CD14-positive monocyte (primary cell): Measurements from ENCODE around the gene TIMM9. TPM values are rescaled to one million over a fixed set of nuclear protein-coding genes. Genes with fewer than 3 reads are reported as not detected.

Experiments used
- DNase-seq, 3 donors: peaks; one replicate each; pipeline ENCODE4 v3.0.0-alpha.2; 2011 to 2022
- H2AFZ ChIP-seq: 2 replicates; pipeline ENCODE4 v1.6.0; 2012; ENCODE audit warnings: mild to moderate bottlenecking, low read depth, low read length, inconsistent platforms; ENCODE audit not compliant: insufficient read depth, poor library complexity, severe bottlenecking
- H3K27ac ChIP-seq, 2 donors: 1 replicate in 1 of 2; 2 replicates in 1 of 2; pipeline ENCODE4 v1.5.1; 2012 to 2013; ENCODE audit warnings: low read length in 2 of 2, control low read depth in 1 of 2, inconsistent platforms in 1 of 2, low read depth in 1 of 2, mild to moderate bottlenecking in 1 of 2
- H3K27me3 ChIP-seq, 2 donors: one replicate each; pipeline versions ENCODE4 v1.6.0 to v1.6.1; 2011 to 2013; ENCODE audit warnings: low read length in 2 of 2; ENCODE audit not compliant: control insufficient read depth in 2 of 2, insufficient read depth in 2 of 2
- H3K36me3 ChIP-seq, 2 donors: replicated peaks in 1 of 2; 1 replicate in 1 of 2; 2 replicates in 1 of 2; pipeline versions ENCODE4 v1.5.1 to v1.6.1; 2012 to 2013; ENCODE audit warnings: low read length in 2 of 2, control low read depth in 1 of 2, inconsistent platforms in 1 of 2, mild to moderate bottlenecking in 1 of 2; ENCODE audit not compliant: insufficient read depth in 2 of 2, control insufficient read depth in 1 of 2
- H3K4me1 ChIP-seq, 2 donors: 1 replicate in 1 of 2; 2 replicates in 1 of 2; pipeline versions ENCODE4 v1.5.1 to v1.6.1; 2012 to 2013; ENCODE audit warnings: low read length in 2 of 2, control low read depth in 1 of 2, inconsistent platforms in 1 of 2, mild to moderate bottlenecking in 1 of 2, moderate library complexity in 1 of 2; ENCODE audit not compliant: insufficient read depth in 2 of 2, control insufficient read depth in 1 of 2
- H3K4me2 ChIP-seq: replicated peaks from 2 replicates; pipeline ENCODE3; 2012; ENCODE audit warnings: low read length, moderate library complexity, mild to moderate bottlenecking; ENCODE audit not compliant: poor library complexity, severe bottlenecking; ENCODE audit errors: extremely low read depth
- H3K4me3 ChIP-seq, 3 experiments: fragments of 200-600 bp in 1 of 3; sonication (generic) in 1 of 3; replicated peaks in 1 of 3; 1 replicate in 2 of 3; 2 replicates in 1 of 3; pipeline ENCODE4 v1.5.1; 2011 to 2013; ENCODE audit warnings: low read length in 3 of 3, mild to moderate bottlenecking in 3 of 3, control low read depth in 2 of 3, low read depth in 2 of 3, inconsistent platforms in 1 of 3, moderate library complexity in 1 of 3
- H3K79me2 ChIP-seq: 2 replicates; pipeline ENCODE4 v1.6.0; 2012; ENCODE audit warnings: mild to moderate bottlenecking, control low read depth, inconsistent platforms, low read length, moderate library complexity; ENCODE audit not compliant: insufficient read depth
- H3K9ac ChIP-seq: 2 replicates; pipeline ENCODE4 v1.6.0; 2017; ENCODE audit warnings: low read length, mild to moderate bottlenecking; ENCODE audit not compliant: insufficient read depth, poor library complexity, severe bottlenecking
- H3K9me3 ChIP-seq, 2 donors: replicated peaks in 1 of 2; 1 replicate in 1 of 2; 2 replicates in 1 of 2; pipeline versions ENCODE4 v1.5.1 to v1.6.1; 2012 to 2013; ENCODE audit warnings: low read length in 2 of 2, control low read depth in 1 of 2; ENCODE audit not compliant: control insufficient read depth in 1 of 2, insufficient read depth in 1 of 2
- H4K20me1 ChIP-seq: 2 replicates; pipeline ENCODE4 v1.6.0; 2012; ENCODE audit warnings: mild to moderate bottlenecking, low read length, control low read depth, moderate library complexity; ENCODE audit not compliant: insufficient read depth
- H3K27ac Mint-ChIP-seq, 7 donors: one replicate each; pipeline ENCODE4 v1.8.0; 2020; ENCODE audit warnings: mild to moderate bottlenecking in 7 of 7, mixed read lengths in 7 of 7, moderate library complexity in 6 of 7, inconsistent platforms in 2 of 7
- H3K27me3 Mint-ChIP-seq, 3 donors: one replicate each; pipeline ENCODE4 v1.8.0; 2021 to 2022; ENCODE audit warnings: low read depth in 3 of 3, mild to moderate bottlenecking in 3 of 3, mixed read lengths in 3 of 3, moderate library complexity in 3 of 3, inconsistent platforms in 1 of 3
- H3K36me3 Mint-ChIP-seq, 2 donors: one replicate each; pipeline ENCODE4 v1.8.0; 2020; ENCODE audit warnings: mixed read lengths in 2 of 2, inconsistent platforms in 1 of 2, mild to moderate bottlenecking in 1 of 2
- H3K4me1 Mint-ChIP-seq: one replicate; pipeline ENCODE4 v1.8.0; 2020; ENCODE audit warnings: mild to moderate bottlenecking, mixed read lengths
- H3K4me3 Mint-ChIP-seq, 2 donors: one replicate each; pipeline ENCODE4 v1.8.0; 2020; ENCODE audit warnings: mild to moderate bottlenecking in 2 of 2, mixed read lengths in 2 of 2, moderate library complexity in 1 of 2
- H3K9me3 Mint-ChIP-seq, 7 donors: one replicate each; pipeline ENCODE4 v1.8.0; 2020 to 2022; ENCODE audit warnings: mixed read lengths in 7 of 7, mild to moderate bottlenecking in 6 of 7, moderate library complexity in 6 of 7, inconsistent platforms in 2 of 7
- CTCF ChIP-seq: fragments of 200-600 bp; IDR thresholded peaks from one replicate; pipeline ENCODE4 v1.8.0; 2022; ENCODE audit warnings: antibody characterized with exemption, mild to moderate bottlenecking
- WGBS: methylation state at CpG from one replicate; pipeline ENCODE4 v1.1.5; 2013; ENCODE audit warnings: missing lambda C conversion rate; ENCODE audit not compliant: insufficient coverage; 5-methylcytosine and 5-hydroxymethylcytosine counted together
- intact Hi-C, 2 donors: fragments of 100-400 bp; cut with micrococcal nuclease; formaldehyde crosslinking; loops; one replicate each; pipeline versions ENCODE4 v1.15.0 to v1.15.1; 2023
- polyA plus RNA-seq, 3 donors: library from polyadenylated mRNA; depleted of rRNA in 1 of 3; unstranded in 2 of 3; stranded (reverse) in 1 of 3; fragments of 300-500 nt in 2 of 3; fragments of >200 nt in 1 of 3; fragmentation: Illumina TruSeq in 2 of 3; gene quantifications; 1 replicate in 2 of 3; 2 replicates in 1 of 3; pipeline ENCODE4 v1.2.3, GENCODE V29; 2012 to 2021

The TIMM9 gene
- polyA plus RNA-seq, 3 donors, result 26.2 to 45.7 (median 29.9) TPM

- Histone ChIP-seq H3K79me2 (peaks cover 6% of the 10 kb centered on the region), H3K9ac (no peak overlapping the region), H3K36me3 (peaks cover 29 to 69% of the 10 kb centered on the region in 2 donors), H3K27ac (no peak overlapping the region), H3K9me3 (no peaks in the 10 kb centered on the region), H3K4me2 (no peak overlapping the region), H3K4me1 (no peaks in the 10 kb centered on the region), H2AFZ (no peak overlapping the region), H4K20me1 (no peaks in the 10 kb centered on the region), H3K27me3 (no peaks in the 10 kb centered on the region), H3K4me3 (no peak overlapping the region)
- no peaks in the 10 kb centered on the region for H3K27me3 Mint-ChIP-seq
- no peak for DNase-seq
- intact Hi-C loops, result no loop called here
- peaks cover 0 to 6% (median 4%) of the 10 kb centered on the region in 7 donors for H3K9me3 Mint-ChIP-seq
- peaks cover 44 to 61% of the 10 kb centered on the region in 2 donors for H3K36me3 Mint-ChIP-seq
- 100% methylated on average over 6 of the region's 10 CpGs for WGBS
- H3K4me3 Mint-ChIP-seq, result no peak overlapping the region
- H3K4me1 Mint-ChIP-seq, result peaks cover 2% of the 10 kb centered on the region
- no peak for TF ChIP-seq CTCF
- H3K27ac Mint-ChIP-seq, result peak overlapping the region in 1 of 7 donors; percentile 6
Observed at GRCh38 chr14:58415636-58416547, 11.4 kb downstream of the TIMM9 start.

- Mint-ChIP-seq H3K4me3 (no peak overlapping the region), H3K9me3 (peaks cover 0 to 6% (median 4%) of the 10 kb centered on the region in 7 donors), H3K36me3 (peaks cover 47 to 65% of the 10 kb centered on the region in 2 donors), H3K27ac (peak overlapping the region in 1 of 7 donors; percentile 25), H3K27me3 (no peaks in the 10 kb centered on the region), H3K4me1 (peaks cover 2% of the 10 kb centered on the region)
- Histone ChIP-seq H3K27ac (no peak overlapping the region), H3K79me2 (peaks cover 6% of the 10 kb centered on the region), H3K4me2 (no peak overlapping the region), H3K36me3 (peaks cover 36 to 72% of the 10 kb centered on the region in 2 donors), H3K4me3 (no peak overlapping the region), H3K9me3 (no peaks in the 10 kb centered on the region), H2AFZ (no peak overlapping the region), H3K4me1 (no peaks in the 10 kb centered on the region), H3K27me3 (no peaks in the 10 kb centered on the region), H3K9ac (no peak overlapping the region), H4K20me1 (no peaks in the 10 kb centered on the region)
- DNase-seq, result no peak
- WGBS, result no CpG with 5 or more reads among the region's 1 CpG
- TF ChIP-seq CTCF, result no peak
- intact Hi-C loops, result no loop called here
Observed at GRCh38 chr14:58414845-58415244, 12.5 kb downstream of the TIMM9 start.
